Esophagus squamous epithelium (tissue), 4 donors: ENCODE data around the gene GRIN3B.

Source experiments
- POLR2A ChIP-seq, 4 donors: fragments of 450-650 bp; IDR thresholded peaks; one replicate each; pipeline ENCODE4 v1.6.1; 2017; ENCODE audit warnings: antibody characterized with exemption in 4 of 4, mild to moderate bottlenecking in 4 of 4, moderate library complexity in 3 of 4
- TF ChIP-seq, protein P1 (sequence below), 6 experiments: fragments of 450-650 bp in 4 of 6; fragments of 200-600 bp in 2 of 6; sonication (generic) in 2 of 6; IDR thresholded peaks; one replicate each; pipeline ENCODE4 v1.5.1; 2016 to 2019; ENCODE audit warnings: antibody characterized with exemption in 6 of 6, mild to moderate bottlenecking in 4 of 6, moderate library complexity in 4 of 6

DNA sequence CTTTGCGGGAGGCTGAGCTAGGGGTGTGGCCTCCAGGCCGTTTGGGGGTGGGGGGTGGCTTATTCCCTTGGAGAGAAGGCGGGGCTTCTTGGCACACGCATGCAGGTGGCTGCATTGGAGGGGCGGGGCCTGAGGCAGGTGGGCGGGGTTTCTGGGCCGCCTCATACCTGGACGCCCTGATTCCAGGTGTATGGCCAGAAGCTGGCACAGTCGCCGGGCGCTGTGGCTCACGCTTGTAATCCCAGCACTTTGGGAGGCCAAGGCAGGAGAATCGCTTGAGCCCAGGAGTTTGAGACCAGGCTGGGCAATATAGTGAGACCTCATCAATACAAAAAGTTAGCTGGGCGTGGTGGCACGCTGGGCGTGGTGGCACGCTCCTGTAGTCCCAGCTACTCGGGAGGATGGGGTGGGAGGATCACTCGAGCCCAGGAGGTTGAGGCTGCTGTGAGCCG is 47.5 kb downstream of the GRIN3B start:
- TF ChIP-seq, protein P1, sequence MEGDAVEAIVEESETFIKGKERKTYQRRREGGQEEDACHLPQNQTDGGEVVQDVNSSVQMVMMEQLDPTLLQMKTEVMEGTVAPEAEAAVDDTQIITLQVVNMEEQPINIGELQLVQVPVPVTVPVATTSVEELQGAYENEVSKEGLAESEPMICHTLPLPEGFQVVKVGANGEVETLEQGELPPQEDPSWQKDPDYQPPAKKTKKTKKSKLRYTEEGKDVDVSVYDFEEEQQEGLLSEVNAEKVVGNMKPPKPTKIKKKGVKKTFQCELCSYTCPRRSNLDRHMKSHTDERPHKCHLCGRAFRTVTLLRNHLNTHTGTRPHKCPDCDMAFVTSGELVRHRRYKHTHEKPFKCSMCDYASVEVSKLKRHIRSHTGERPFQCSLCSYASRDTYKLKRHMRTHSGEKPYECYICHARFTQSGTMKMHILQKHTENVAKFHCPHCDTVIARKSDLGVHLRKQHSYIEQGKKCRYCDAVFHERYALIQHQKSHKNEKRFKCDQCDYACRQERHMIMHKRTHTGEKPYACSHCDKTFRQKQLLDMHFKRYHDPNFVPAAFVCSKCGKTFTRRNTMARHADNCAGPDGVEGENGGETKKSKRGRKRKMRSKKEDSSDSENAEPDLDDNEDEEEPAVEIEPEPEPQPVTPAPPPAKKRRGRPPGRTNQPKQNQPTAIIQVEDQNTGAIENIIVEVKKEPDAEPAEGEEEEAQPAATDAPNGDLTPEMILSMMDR (IDR thresholded peaks at IDR 0.05): no peak
- no peak for TF ChIP-seq POLR2A (IDR thresholded peaks at IDR 0.05)
